Endothelial cell of umbilical vein (primary cell): ENCODE data around the gene RGS9. TPM values are rescaled to one million over a fixed set of nuclear protein-coding genes. Genes with fewer than 3 reads are reported as not detected.

Experiments used
- BruUV-seq: library from RNA; stranded (reverse); fragments of 400-500 nt; replicated peaks from 2 replicates; lab custom pipeline; 2021; lab: Mats Ljungman, UMichigan
- CTCF ChIA-PET: fragments of 300-600, 350-600 bp; sonication (Branson Sonifier 250); formaldehyde crosslinking; loops from one replicate; lab custom pipeline; 2021; ENCODE audit warnings: antibody characterized with exemption, inconsistent platforms; lab: Charles Lee
- POLR2A ChIA-PET: fragments of 300-600, 350-600 bp; sonication (Branson Sonifier 250); formaldehyde crosslinking; loops from one replicate; lab custom pipeline; 2021; ENCODE audit warnings: antibody characterized with exemption, inconsistent platforms; lab: Charles Lee
- DNase-seq: peaks from one replicate; pipeline ENCODE4 v3.0.0-alpha.2; 2011; ENCODE audit warnings: low read depth, low spot score
- FAIRE-seq: peaks from 2 replicates; lab custom pipeline; 2011; peaks lifted over from hg19 to GRCh38; lab: Jason Lieb, UNC
- H2AFZ ChIP-seq: 2 replicates; pipeline ENCODE4 v1.6.0; 2012; ENCODE audit warnings: low read depth, low read length, control low read depth, inconsistent platforms
- H3K27ac ChIP-seq: 2 replicates; pipeline ENCODE4 v1.5.1; 2011; ENCODE audit warnings: low read depth, mild to moderate bottlenecking, control low read depth, low read length, moderate library complexity; ENCODE audit not compliant: insufficient read depth
- H3K27me3 ChIP-seq, 2 experiments: 2 replicates each; pipeline versions ENCODE4 v1.6.0 to v1.6.1; 2011; ENCODE audit warnings: low read length in 2 of 2, mixed read lengths in 1 of 2; ENCODE audit not compliant: control insufficient read depth in 2 of 2, insufficient read depth in 2 of 2
- H3K36me3 ChIP-seq, 2 experiments: 2 replicates in 1 of 2; 3 replicates in 1 of 2; pipeline ENCODE4 v1.5.1; 2011; ENCODE audit warnings: low read length in 2 of 2, mild to moderate bottlenecking in 1 of 2, moderate library complexity in 1 of 2; ENCODE audit not compliant: control insufficient read depth in 2 of 2, insufficient read depth in 2 of 2; ENCODE audit errors: extremely low read depth in 1 of 2
- H3K4me1 ChIP-seq: 3 replicates; pipeline ENCODE4 v1.5.1; 2011; ENCODE audit warnings: mild to moderate bottlenecking, low read length; ENCODE audit not compliant: control insufficient read depth, insufficient read depth; ENCODE audit errors: extremely low read depth
- H3K4me2 ChIP-seq: 2 replicates; pipeline ENCODE4 v1.6.1; 2011; ENCODE audit warnings: low read length, control low read depth, mixed read lengths; ENCODE audit not compliant: insufficient read depth
- H3K4me3 ChIP-seq, 3 experiments: fragments of 200-600 bp in 1 of 3; sonication (generic), shearing (Covaris generic) in 1 of 3; replicated peaks in 1 of 3; 2 replicates each; pipeline ENCODE4 v1.5.1; 2011 to 2016; ENCODE audit warnings: control low read depth in 3 of 3, low read length in 3 of 3, mild to moderate bottlenecking in 2 of 3, inconsistent platforms in 1 of 3, low read depth in 1 of 3, moderate library complexity in 1 of 3; ENCODE audit not compliant: insufficient read depth in 1 of 3
- H3K79me2 ChIP-seq: 2 replicates; pipeline ENCODE4 v1.6.0; 2012; ENCODE audit warnings: low read length, inconsistent platforms; ENCODE audit not compliant: control insufficient read depth, insufficient read depth
- H3K9ac ChIP-seq: replicated peaks from 2 replicates; pipeline ENCODE3; 2011; ENCODE audit warnings: low read length, control low read depth; ENCODE audit not compliant: insufficient read depth; ENCODE audit errors: extremely low read depth
- H3K9me1 ChIP-seq: replicated peaks from 3 replicates; pipeline ENCODE4 v1.6.0; 2011; ENCODE audit warnings: mild to moderate bottlenecking, low read length; ENCODE audit not compliant: control insufficient read depth, insufficient read depth; ENCODE audit errors: extremely low read depth
- H3K9me3 ChIP-seq: replicated peaks from 2 replicates; pipeline ENCODE4 v1.5.1; 2012; ENCODE audit warnings: low read length, inconsistent platforms; ENCODE audit not compliant: control insufficient read depth, insufficient read depth
- H4K20me1 ChIP-seq: replicated peaks from 2 replicates; pipeline ENCODE3; 2011; ENCODE audit warnings: mild to moderate bottlenecking, low read length; ENCODE audit not compliant: control insufficient read depth, insufficient read depth; ENCODE audit errors: extremely low read depth
- CTCF ChIP-seq, 2 donors: IDR thresholded peaks; 1 replicate in 1 of 2; 2 replicates in 1 of 2; pipeline ENCODE4 v1.5.1; 2011; ENCODE audit warnings: low read length in 2 of 2, mild to moderate bottlenecking in 2 of 2, moderate library complexity in 2 of 2, control low read depth in 1 of 2, inconsistent platforms in 1 of 2, low read depth in 1 of 2; ENCODE audit not compliant: insufficient read depth in 1 of 2; ENCODE audit errors: extremely low read depth in 1 of 2
- EZH2 ChIP-seq: IDR thresholded peaks from 2 replicates; pipeline ENCODE4 v1.6.1; 2012; ENCODE audit warnings: borderline replicate concordance, low read depth, mild to moderate bottlenecking, moderate library complexity, low read length, inconsistent platforms; ENCODE audit not compliant: severe bottlenecking
- FOS ChIP-seq: IDR thresholded peaks from 2 replicates; pipeline ENCODE4 v1.6.1; 2011; ENCODE audit warnings: mild to moderate bottlenecking, low read length, moderate library complexity, borderline replicate concordance; ENCODE audit not compliant: insufficient read depth
- GATA2 ChIP-seq: IDR thresholded peaks from 2 replicates; pipeline ENCODE4 v1.7.0; 2011; ENCODE audit warnings: low read depth, mild to moderate bottlenecking, moderate library complexity, mixed read lengths, low read length; ENCODE audit not compliant: insufficient read length, insufficient read depth
- JUN ChIP-seq: IDR thresholded peaks from 2 replicates; pipeline ENCODE4 v1.6.1; 2011; ENCODE audit warnings: borderline replicate concordance, low read depth; ENCODE audit not compliant: insufficient read length, insufficient read depth
- MAX ChIP-seq: IDR thresholded peaks from 2 replicates; pipeline ENCODE4 v1.6.1; 2011; ENCODE audit not compliant: insufficient read depth, insufficient read length
- MYC ChIP-seq: IDR thresholded peaks from one replicate; pipeline ENCODE4 v1.6.1; 2011; ENCODE audit warnings: mild to moderate bottlenecking, low read depth, low read length
- POLR2A ChIP-seq: IDR thresholded peaks from 2 replicates; pipeline ENCODE4 v1.6.1; 2012; ENCODE audit warnings: low read depth, mild to moderate bottlenecking, control low read depth, low read length
- POLR2AphosphoS5 ChIP-seq: IDR thresholded peaks from 2 replicates; pipeline ENCODE4 v1.6.1; 2012; ENCODE audit warnings: low read depth, mild to moderate bottlenecking, control low read depth, low read length, moderate library complexity; ENCODE audit not compliant: insufficient read depth
- dilution Hi-C: fragments of 300-500 bp; cut with MboI; formaldehyde crosslinking; loops from one replicate; pipeline ENCODE4 v1.15.0; 2019; ENCODE audit warnings: low sequenced_read_pairs; ENCODE audit not compliant: extremely low pct_ligation_motif_present
- intact Hi-C: fragments of 100-400 bp; cut with micrococcal nuclease; formaldehyde crosslinking; loops from one replicate; pipeline ENCODE4 v1.10.0; 2022
- polyA plus RNA-seq, 4 experiments: library from polyadenylated mRNA; depleted of rRNA in 3 of 4; stranded (reverse) in 3 of 4; unstranded in 1 of 4; fragments of >200 nt; gene quantifications; 2 replicates each; pipeline versions ENCODE4 v1.2.1 to v1.2.3, GENCODE V29; 2011 to 2012; ENCODE audit warnings: missing spikeins in 1 of 4
- total RNA-seq: library from RNA; stranded (reverse); gene quantifications from 2 replicates; pipeline ENCODE4 v1.2.3, GENCODE V29; 2021

Gene RGS9
- total and polyA plus RNA-seq, 2 donors (not counting 3 experiments of a cell fraction or from before 2014, with no cell fraction given), result 0.61 to 1.4 TPM

DNA sequence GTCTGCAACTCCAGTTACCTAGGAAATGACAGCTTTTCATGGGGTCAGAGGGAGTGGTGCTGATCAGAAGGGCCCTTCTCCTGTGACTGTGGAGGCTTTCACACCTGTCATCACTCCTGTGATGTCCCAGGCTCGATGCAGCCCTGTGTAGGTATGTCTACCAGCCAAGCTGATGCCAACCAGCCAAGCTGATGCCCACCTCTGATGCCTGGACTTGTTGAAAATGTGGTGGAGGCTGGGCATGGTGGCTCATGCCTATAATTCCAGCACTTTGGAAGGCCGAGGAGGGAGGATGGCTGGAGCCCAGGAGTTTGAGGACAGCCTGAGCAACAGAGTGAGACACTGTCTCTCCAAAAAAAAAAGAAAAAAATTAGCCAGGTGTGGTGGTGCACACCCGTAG, 33.7 kb upstream of the RGS9 start:
- DNase-seq (no peak), FAIRE-seq (no peak)
- Histone ChIP-seq H3K9ac (no peak overlapping the region), H3K9me3 (no peaks in the 10 kb centered on the region), H3K4me1 (peaks cover 8% of the 10 kb centered on the region), H3K36me3 (no peaks in the 10 kb centered on the region), H3K27me3 (peaks cover 0 to 3% of the 10 kb centered on the region in 2 experiments), H3K4me3 (no peak overlapping the region), H2AFZ (no peak overlapping the region), H4K20me1 (no peaks in the 10 kb centered on the region), H3K4me2 (no peak overlapping the region), H3K79me2 (no peaks in the 10 kb centered on the region), H3K9me1 (no peaks in the 10 kb centered on the region), H3K27ac (no peak overlapping the region)
- BruUV-seq, result no TSS peak
- dilution Hi-C loops (no loop called here), intact Hi-C loops (loop anchor here (5.0 kb wide), 1 partner anchor 86 kb away; no protein-coding TSS in a partner anchor)
- POLR2A ChIA-PET, result interaction anchor here (0.5 kb wide), 1 partner anchor 20 kb away, joined by 4 read pairs; no protein-coding TSS in a partner anchor
- TF ChIP-seq POLR2AphosphoS5 (no peak), MAX (no peak), JUN (no peak), FOS (no peak), POLR2A (no peak), MYC (no peak), CTCF (IDR thresholded peaks at IDR 0.05; ENCODE audit: extremely low read depth in 1 of 2, insufficient read depth in 1 of 2, low read depth in 1 of 2, low read length in 2 of 2) (no peak), GATA2 (no peak), EZH2 (no peak)
- CTCF ChIA-PET, result interaction anchor here (0.8 to 2.2 kb wide), 6 partner anchors 8 to 94 kb away, joined by 3 to 10 read pairs (median 4); partner anchors contain the start of gene RGS9
